DOHH2 (cell line): ENCODE results near the gene PPP2R2D.

Experiments used
- CTCF ChIP-seq: fragments of 200-600 bp; sonication (generic); IDR thresholded peaks from one replicate; pipeline ENCODE4 v1.5.1; 2014; ENCODE audit warnings: antibody characterized with exemption, mild to moderate bottlenecking, low read depth, low read length; ENCODE audit not compliant: poor library complexity, severe bottlenecking
- EZH2phosphoT487 ChIP-seq: fragments of 200-600 bp; sonication (generic); IDR thresholded peaks from 2 replicates; pipeline ENCODE4 v1.6.1; 2017; ENCODE audit warnings: borderline replicate concordance, mild to moderate bottlenecking, antibody characterized with exemption, low read length, moderate library complexity, mixed read lengths

DNA sequence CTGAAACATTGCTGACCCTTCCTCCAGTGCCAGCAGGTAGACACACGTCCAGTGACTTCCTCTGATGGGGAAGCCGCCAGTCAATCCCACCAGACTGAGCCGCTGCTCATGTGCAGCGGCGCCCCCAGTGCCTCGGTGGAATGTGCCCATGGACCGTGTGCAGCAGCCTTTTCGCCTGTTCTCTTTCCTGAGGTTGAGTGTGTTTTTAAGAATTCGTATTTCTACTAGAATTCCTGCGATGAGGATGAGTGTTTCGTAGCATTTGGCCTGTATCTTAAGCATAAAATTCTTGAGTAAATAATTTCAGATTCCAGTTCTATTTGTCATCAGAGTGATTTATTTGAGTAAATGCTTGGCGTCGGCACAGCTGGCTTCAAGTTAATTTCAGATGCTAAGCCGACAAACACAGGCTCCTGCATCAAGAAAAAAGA is 45.5 kb downstream of the PPP2R2D start:
- no peak for TF ChIP-seq CTCF
- TF ChIP-seq EZH2phosphoT487: no peak
